K562 (cell line): Measurements from ENCODE around the gene GPR176. TPM values are rescaled to one million over a fixed set of nuclear protein-coding genes. Genes with fewer than 3 reads are reported as not detected.

ENCODE experiments used
- ATAC-seq: fragments of 200-7000 bp; cut with Tn5 transposase; 3 replicates; pipeline ENCODE4 v1.9.1; 2020; ENCODE audit warnings: moderate library complexity
- BruUV-seq: library from RNA; stranded (reverse); fragments of 400-500 nt; replicated peaks from 2 replicates; lab custom pipeline; 2021; lab: Mats Ljungman, UMichigan
- CTCF ChIA-PET: fragments of 300-600 bp; formaldehyde crosslinking; extraction: SDS; loops from one replicate; lab custom pipeline; 2021; ENCODE audit warnings: low intra/inter-chr PET ratio; lab: Yijun Ruan, JAX
- POLR2A ChIA-PET: fragments of 300-600, 350-650 bp; sonication (Branson Sonifier 250); formaldehyde crosslinking; extraction: SDS; loops from one replicate; lab custom pipeline; 2021; ENCODE audit warnings: antibody characterized with exemption, inconsistent platforms; lab: Yijun Ruan, JAX
- DNase-seq, 4 experiments: peaks; one replicate each; pipeline versions ENCODE4 v3.0.0 to v3.0.0-alpha.2; 2011 to 2018; ENCODE audit warnings: low spot score in 3 of 4, mixed read lengths in 3 of 4; ENCODE audit errors: extremely low read depth in 1 of 4
- FAIRE-seq: peaks from 2 replicates; lab custom pipeline; 2011; peaks lifted over from hg19 to GRCh38; lab: Jason Lieb, UNC
- H2AFZ ChIP-seq: 2 replicates; pipeline ENCODE4 v1.6.0; 2011; ENCODE audit warnings: low read depth, low read length, control low read depth, inconsistent platforms
- H3K27ac ChIP-seq: fragments of 200-600 bp; 3 replicates; pipeline ENCODE4 v1.8.0; 2011; ENCODE audit warnings: low read depth, mild to moderate bottlenecking, control low read depth, inconsistent platforms, low read length, moderate library complexity, mixed read lengths; ENCODE audit errors: extremely low read depth
- H3K27me3 ChIP-seq, 2 experiments: fragments of 300-600 bp in 1 of 2; 2 replicates in 1 of 2; 3 replicates in 1 of 2; pipeline versions ENCODE4 v1.6.0 to v1.8.0; 2011; ENCODE audit warnings: inconsistent platforms in 2 of 2, low read length in 2 of 2, mild to moderate bottlenecking in 1 of 2, mixed read lengths in 1 of 2, moderate library complexity in 1 of 2; ENCODE audit not compliant: control insufficient read depth in 2 of 2, insufficient read depth in 2 of 2
- H3K36me3 ChIP-seq: fragments of 300-600 bp; 3 replicates; pipeline ENCODE4 v1.8.0; 2011; ENCODE audit warnings: mild to moderate bottlenecking, low read length, inconsistent platforms; ENCODE audit not compliant: control insufficient read depth, insufficient read depth
- H3K4me1 ChIP-seq, 2 experiments: fragments of 200-600 bp in 1 of 2; replicated peaks in 1 of 2; 2 replicates in 1 of 2; 3 replicates in 1 of 2; pipeline versions ENCODE4 v1.5.1 to v1.8.0; 2011; ENCODE audit warnings: inconsistent platforms in 2 of 2, low read length in 2 of 2, mild to moderate bottlenecking in 1 of 2, mixed read lengths in 1 of 2, moderate library complexity in 1 of 2; ENCODE audit not compliant: control insufficient read depth in 2 of 2, insufficient read depth in 2 of 2
- H3K4me2 ChIP-seq: 2 replicates; pipeline ENCODE4 v1.6.1; 2011; ENCODE audit warnings: low read length, control low read depth, inconsistent platforms, mixed read lengths; ENCODE audit not compliant: insufficient read depth
- H3K4me3 ChIP-seq: fragments of 200-600 bp; sonication (generic), shearing (Covaris generic); 2 replicates; pipeline ENCODE4 v1.5.1; 2016; ENCODE audit warnings: control low read depth, inconsistent platforms
- H3K79me2 ChIP-seq: fragments of 200-600 bp; 3 replicates; pipeline ENCODE4 v1.8.0; 2011; ENCODE audit warnings: low read length, inconsistent platforms; ENCODE audit not compliant: control insufficient read depth, insufficient read depth
- H3K9ac ChIP-seq, 2 experiments: 2 replicates each; pipeline versions ENCODE4 v1.6.0 to v1.6.1; 2011; ENCODE audit warnings: low read depth in 2 of 2, low read length in 2 of 2, control low read depth in 1 of 2, inconsistent platforms in 1 of 2, mild to moderate bottlenecking in 1 of 2, mixed read lengths in 1 of 2; ENCODE audit not compliant: insufficient read depth in 1 of 2
- H3K9me1 ChIP-seq: one replicate; pipeline ENCODE4 v1.6.0; 2011; ENCODE audit warnings: inconsistent platforms, mild to moderate bottlenecking, low read length, moderate library complexity; ENCODE audit not compliant: control insufficient read depth, insufficient read depth
- H3K9me3 ChIP-seq: replicated peaks from 2 replicates; pipeline ENCODE4 v1.5.1; 2011; ENCODE audit warnings: low read depth, low read length, inconsistent platforms; ENCODE audit not compliant: control insufficient read depth, insufficient read depth
- H4K20me1 ChIP-seq: replicated peaks from 2 replicates; pipeline ENCODE4 v1.6.1; 2011; ENCODE audit warnings: low read length, inconsistent platforms, mixed read lengths; ENCODE audit not compliant: control insufficient read depth, insufficient read depth
- ATF4 ChIP-seq: fragments of 450-650 bp; formaldehyde crosslinking; IDR thresholded peaks from 2 replicates; pipeline ENCODE4 v1.4.0; 2022; ENCODE audit warnings: mild to moderate bottlenecking, moderate library complexity
- ATF6 ChIP-seq: sonication (generic); formaldehyde crosslinking; IDR thresholded peaks from 2 replicates; pipeline ENCODE4 v1.4.0; 2020; ENCODE audit warnings: mild to moderate bottlenecking, missing genetic modification reagents
- E2F3 ChIP-seq: fragments of 250-450 bp; sonication (Bioruptor Pico); IDR thresholded peaks from 2 replicates; pipeline ENCODE4 v1.4.0; 2020; ENCODE audit warnings: mild to moderate bottlenecking
- ESRRB ChIP-seq: fragments of 250-450 bp; sonication (Bioruptor Pico); IDR thresholded peaks from 2 replicates; pipeline ENCODE4 v1.5.0; 2020; ENCODE audit warnings: mild to moderate bottlenecking, moderate library complexity, borderline replicate concordance
- KLF13 ChIP-seq: fragments of 450-650 bp; IDR thresholded peaks from 2 replicates; pipeline ENCODE4 v1.6.1; 2016; ENCODE audit warnings: missing genetic modification characterization, low read depth, mild to moderate bottlenecking, missing compliant biosample characterization, moderate library complexity, borderline replicate concordance
- MXD1 ChIP-seq: fragments of 250-450 bp; sonication (Bioruptor Pico); IDR thresholded peaks from 2 replicates; pipeline ENCODE4 v1.8.0; 2021; ENCODE audit warnings: borderline replicate concordance, mild to moderate bottlenecking, moderate library complexity; ENCODE audit not compliant: poor library complexity, severe bottlenecking
- SFPQ ChIP-seq: fragments of 200-400 bp; formaldehyde crosslinking; IDR thresholded peaks from 2 replicates; pipeline ENCODE4 v1.6.1; 2017; ENCODE audit warnings: mild to moderate bottlenecking, low read depth, low read length, moderate library complexity
- SIN3A ChIP-seq, 2 experiments: fragments of 150-350 bp in 1 of 2; IDR thresholded peaks; 2 replicates each; pipeline ENCODE4 v1.6.1; 2011 to 2016; ENCODE audit warnings: borderline replicate concordance in 2 of 2, low read depth in 2 of 2, low read length in 2 of 2, mild to moderate bottlenecking in 2 of 2, moderate library complexity in 2 of 2; ENCODE audit not compliant: control insufficient read depth in 1 of 2
- SMARCB1 ChIP-seq: IDR thresholded peaks from 2 replicates; pipeline ENCODE4 v1.6.1; 2011; ENCODE audit warnings: improper control_type of control experiment, low read depth; ENCODE audit not compliant: insufficient read length
- SOX6 ChIP-seq: fragments of 450-650 bp; IDR thresholded peaks from 2 replicates; pipeline ENCODE4 v1.6.1; 2014; ENCODE audit warnings: mild to moderate bottlenecking
- ZFP91 ChIP-seq: sonication (generic); formaldehyde crosslinking; IDR thresholded peaks from 2 replicates; pipeline ENCODE4 v1.8.0; 2022; ENCODE audit warnings: mild to moderate bottlenecking, missing genetic modification reagents
- ZNF79 ChIP-seq: fragments of 250-450 bp; sonication (Bioruptor Pico); IDR thresholded peaks from 2 replicates; pipeline ENCODE4 v1.4.0; 2020; ENCODE audit warnings: low read depth, mild to moderate bottlenecking, moderate library complexity
- WGBS: fragments of 100-300 bp; shearing (Covaris generic); methylation state at CpG from one replicate; pipeline ENCODE4 v1.1.6; 2016; ENCODE audit warnings: low coverage, mixed read lengths; ENCODE audit not compliant: insufficient coverage; ENCODE audit errors: missing lambda C conversion rate; 5-methylcytosine and 5-hydroxymethylcytosine counted together
- in situ Hi-C: fragments of 300-500 bp; cut with MboI; formaldehyde crosslinking; loops from 4 replicates; pipeline ENCODE4 v1.15.0; 2018; ENCODE audit warnings: inconsistent platforms, mixed read lengths
- intact Hi-C: fragments of 100-400 bp; cut with micrococcal nuclease; formaldehyde crosslinking; loops from 2 replicates; pipeline ENCODE4 v1.14.2; 2022
- polyA plus RNA-seq, 8 experiments: library from polyadenylated mRNA; depleted of rRNA in 4 of 8; stranded (reverse) in 5 of 8; unstranded in 3 of 8; fragments of >200 nt; fragmentation: Nextera tagmentation in 2 of 8; fragmentation: Illumina TruSeq in 1 of 8; extraction: Ambion mirVana in 2 of 8; extraction: Trizol in 1 of 8; gene quantifications; 2 replicates each; pipeline versions ENCODE4 v1.2.1 to v1.2.3, GENCODE V29; 2011 to 2014; ENCODE audit warnings: inconsistent platforms in 1 of 8, missing spikeins in 1 of 8
- total RNA-seq, 7 experiments: library from RNA; depleted of rRNA in 6 of 7; stranded (reverse); fragments of >200 nt in 6 of 7; fragmentation: Illumina TruSeq in 2 of 7; extraction: Trizol in 2 of 7; gene quantifications; 2 replicates each; pipeline versions ENCODE4 v1.2.1 to v1.2.3, GENCODE V29; 2011 to 2021; ENCODE audit warnings: low replicate concordance in 1 of 7

GPR176 gene
- total and polyA plus RNA-seq, 9 of the 15 experiments (the other 6 are each of a cell fraction or from before 2014, with no cell fraction given) = 0.03 to 1.2 (median 0.76) TPM

GRCh38 chr15:39920510-39921273, 626 bp upstream of the GPR176 start:
- intact Hi-C loops (no loop called here), in situ Hi-C loops (loop anchor here (5.0 kb wide), 1 partner anchor 133 kb away; no protein-coding TSS in a partner anchor)
- no TSS peak for BruUV-seq
- ATAC-seq (peak; percentile 95), DNase-seq (peak; percentile 82 to 91 (median 88)), FAIRE-seq (peak; percentile 19)
- peak overlapping the region; percentile 72 to 93 for H3K9ac ChIP-seq
- no peaks in the 10 kb centered on the region for H3K79me2 ChIP-seq
- peaks cover 13 to 18% of the 10 kb centered on the region in 2 experiments; a peak in 4 of 5 replicates for H3K4me1 ChIP-seq
- ChIA-PET POLR2A (interaction anchor here (0.6 to 2.3 kb wide), 4 partner anchors 12 to 146 kb away, joined by 3 to 7 read pairs (median 3); no protein-coding TSS in a partner anchor), CTCF (interaction anchor here (0.7 kb wide), 1 partner anchor 142 kb away, joined by 3 read pairs; no protein-coding TSS in a partner anchor)
- peak overlapping the region; percentile 46 for H3K4me3 ChIP-seq
- H2AFZ ChIP-seq = peak overlapping the region; percentile 97
- H4K20me1 ChIP-seq = no peaks in the 10 kb centered on the region
- peaks cover 4% of the 10 kb centered on the region; the same call in 1 of the 2 replicates for H3K9me3 ChIP-seq
- H3K27ac ChIP-seq = peak overlapping the region; percentile 80
- no peaks in the 10 kb centered on the region for H3K27me3 ChIP-seq
- H3K4me2 ChIP-seq = peak overlapping the region; percentile 59
- no peaks in the 10 kb centered on the region for H3K9me1 ChIP-seq
- H3K36me3 ChIP-seq = no peaks in the 10 kb centered on the region
- WGBS = 21% methylated on average over 50 of the region's 70 CpGs
- TF ChIP-seq ESRRB (CRISPR knock-in tag) = no peak
- TF ChIP-seq ZNF79 (CRISPR knock-in tag) = no peak
- peak; percentile 62; the same call in 1 of the 2 replicates for TF ChIP-seq KLF13 (tag)
- peak; percentile 90; the same call in 1 of the 2 replicates for TF ChIP-seq ATF6 (CRISPR knock-in tag)
- no peak for TF ChIP-seq MXD1 (CRISPR knock-in tag)
- TF ChIP-seq SFPQ = no peak
- TF ChIP-seq SMARCB1 = no peak
- TF ChIP-seq ATF4 = no peak
- no peak for TF ChIP-seq E2F3 (CRISPR knock-in tag)
- 0 out of 2 replicates have a peak, but pooled peaks have one; percentile 32 for TF ChIP-seq SOX6
- TF ChIP-seq ZFP91 (CRISPR knock-in tag) = no peak
- no peak for TF ChIP-seq SIN3A (IDR thresholded peaks at IDR 0.05; ENCODE audit: borderline replicate concordance in 2 of 2, control insufficient read depth in 1 of 2, low read depth in 2 of 2, low read length in 2 of 2)
